Measurements from ENCODE around the gene GPAT3. TPM values are rescaled to one million over a fixed set of nuclear protein-coding genes. Genes with fewer than 3 reads are reported as not detected.

GPAT3 gene
- total and polyA plus RNA-seq, 3 donors from 2014 or later: 5.7 to 16.2 (median 6.4) TPM

DNA sequence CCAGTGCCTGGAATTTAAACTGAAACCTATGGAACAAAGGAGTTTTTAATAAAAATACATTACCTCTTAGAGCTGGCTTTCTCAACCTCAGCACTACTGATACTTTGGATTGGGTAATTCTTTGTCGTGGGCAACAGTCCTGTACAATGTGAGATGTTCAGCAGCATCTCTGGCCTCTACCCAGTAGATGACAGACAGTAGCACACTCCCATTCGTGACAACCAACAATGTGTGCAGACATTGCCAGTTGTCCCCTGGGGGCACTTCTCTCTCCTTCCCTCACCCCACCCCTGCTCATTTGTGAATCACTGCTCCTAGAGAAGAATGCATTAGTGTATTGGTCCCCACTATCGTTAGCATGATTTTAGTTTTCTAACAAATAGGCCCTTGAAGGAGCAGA, 16.2 kb downstream of the GPAT3 start:
- no peaks in the 10 kb centered on the region for H3K27me3 ChIP-seq
- H3K4me3 ChIP-seq: no peak overlapping the region
- 71 to 81% methylated on average over 3 of the region's 3 CpGs for WGBS, 2 donors
- no peak overlapping the region for H3K27ac ChIP-seq
- no peaks in the 10 kb centered on the region for H3K4me1 ChIP-seq
- intact Hi-C loops (cut with DNase I; ENCODE audit: low total_unique reads): no loop called here
- H3K36me3 ChIP-seq (ENCODE audit: low read depth, missing control alignments): no peaks in the 10 kb centered on the region
- TF ChIP-seq, protein P1, sequence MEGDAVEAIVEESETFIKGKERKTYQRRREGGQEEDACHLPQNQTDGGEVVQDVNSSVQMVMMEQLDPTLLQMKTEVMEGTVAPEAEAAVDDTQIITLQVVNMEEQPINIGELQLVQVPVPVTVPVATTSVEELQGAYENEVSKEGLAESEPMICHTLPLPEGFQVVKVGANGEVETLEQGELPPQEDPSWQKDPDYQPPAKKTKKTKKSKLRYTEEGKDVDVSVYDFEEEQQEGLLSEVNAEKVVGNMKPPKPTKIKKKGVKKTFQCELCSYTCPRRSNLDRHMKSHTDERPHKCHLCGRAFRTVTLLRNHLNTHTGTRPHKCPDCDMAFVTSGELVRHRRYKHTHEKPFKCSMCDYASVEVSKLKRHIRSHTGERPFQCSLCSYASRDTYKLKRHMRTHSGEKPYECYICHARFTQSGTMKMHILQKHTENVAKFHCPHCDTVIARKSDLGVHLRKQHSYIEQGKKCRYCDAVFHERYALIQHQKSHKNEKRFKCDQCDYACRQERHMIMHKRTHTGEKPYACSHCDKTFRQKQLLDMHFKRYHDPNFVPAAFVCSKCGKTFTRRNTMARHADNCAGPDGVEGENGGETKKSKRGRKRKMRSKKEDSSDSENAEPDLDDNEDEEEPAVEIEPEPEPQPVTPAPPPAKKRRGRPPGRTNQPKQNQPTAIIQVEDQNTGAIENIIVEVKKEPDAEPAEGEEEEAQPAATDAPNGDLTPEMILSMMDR (IDR thresholded peaks at IDR 0.05): no peak
- TF ChIP-seq POLR2A (IDR thresholded peaks at IDR 0.05): no peak
- no peaks in the 10 kb centered on the region for H3K9me3 ChIP-seq
- DNase-seq: no peak

DNA sequence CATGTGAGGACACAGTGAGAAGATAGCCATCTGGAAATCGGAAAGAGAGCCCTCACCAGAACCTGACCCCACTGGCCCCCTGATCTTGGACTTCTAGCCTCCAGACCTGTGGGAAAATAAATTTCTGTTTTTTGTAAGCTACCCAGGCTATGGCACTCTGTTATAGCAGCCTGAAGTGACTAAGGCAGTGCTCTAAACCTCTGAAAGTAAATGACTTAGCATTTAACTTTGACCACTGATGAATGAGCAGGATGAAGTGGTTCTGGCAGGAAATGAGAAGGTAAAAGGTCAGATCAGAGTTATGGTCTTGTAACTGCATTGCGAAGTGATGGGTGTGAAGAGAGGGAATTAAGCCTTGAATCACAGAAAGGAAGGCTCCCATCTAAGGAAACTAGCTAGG, 17.0 kb downstream of the GPAT3 start:
- no peak for TF ChIP-seq POLR2A (IDR thresholded peaks at IDR 0.05)
- TF ChIP-seq, protein P1 (IDR thresholded peaks at IDR 0.05): no peak
- H3K27me3 ChIP-seq: no peaks in the 10 kb centered on the region
- no peaks in the 10 kb centered on the region for H3K4me1 ChIP-seq
- H3K36me3 ChIP-seq (ENCODE audit: low read depth, missing control alignments): no peaks in the 10 kb centered on the region
- intact Hi-C loops (cut with DNase I; ENCODE audit: low total_unique reads): no loop called here
- WGBS, 2 donors: 56 to 64% methylated on average over 2 of the region's 2 CpGs
- H3K9me3 ChIP-seq: no peaks in the 10 kb centered on the region
- H3K27ac ChIP-seq: no peak overlapping the region
- no peak overlapping the region for H3K4me3 ChIP-seq
- DNase-seq: no peak

DNA sequence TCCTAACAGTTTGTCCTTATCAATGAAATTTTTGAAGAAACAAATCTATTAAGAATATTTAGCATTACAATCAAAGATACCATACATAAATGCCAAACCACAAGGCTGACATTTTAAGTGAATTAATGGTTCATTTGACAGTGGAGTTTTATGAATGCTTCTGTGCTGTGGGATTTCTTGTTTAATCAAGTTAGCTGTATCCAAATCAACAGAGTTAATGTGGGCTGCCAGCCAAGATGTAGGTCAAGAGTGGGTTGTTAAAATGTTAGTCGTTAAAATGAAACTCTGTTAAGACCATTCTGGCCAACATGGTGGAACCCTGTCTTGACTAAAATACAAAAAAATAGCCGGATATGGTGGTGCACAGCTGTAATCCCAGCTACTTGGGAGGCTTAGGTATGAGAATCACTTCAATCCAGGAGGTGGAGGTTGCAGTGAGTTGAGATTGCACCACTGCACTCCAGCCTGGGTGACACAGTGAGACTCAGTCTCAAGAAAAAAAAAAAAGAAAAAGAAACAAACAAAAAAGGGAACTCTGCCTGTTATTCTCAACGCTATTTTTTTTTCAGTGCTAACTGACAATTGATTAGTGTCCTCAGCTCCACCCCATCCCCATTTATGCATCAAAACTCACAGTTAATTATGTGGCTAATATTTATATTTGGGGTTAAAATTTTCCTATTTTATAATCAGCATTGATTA, 20.2 kb downstream of the GPAT3 start:
- TF ChIP-seq, protein P1 (IDR thresholded peaks at IDR 0.05): no peak
- TF ChIP-seq POLR2A (IDR thresholded peaks at IDR 0.05): no peak
- Histone ChIP-seq H3K9me3 (no peaks in the 10 kb centered on the region), H3K27ac (no peak overlapping the region), H3K4me3 (no peak overlapping the region), H3K36me3 (ENCODE audit: low read depth, missing control alignments) (no peaks in the 10 kb centered on the region), H3K4me1 (no peaks in the 10 kb centered on the region), H3K27me3 (no peaks in the 10 kb centered on the region)
- 61 to 68% methylated on average over 3 of the region's 3 CpGs for WGBS, 2 donors
- DNase-seq: no peak
- intact Hi-C loops (cut with DNase I; ENCODE audit: low total_unique reads): no loop called here

DNA sequence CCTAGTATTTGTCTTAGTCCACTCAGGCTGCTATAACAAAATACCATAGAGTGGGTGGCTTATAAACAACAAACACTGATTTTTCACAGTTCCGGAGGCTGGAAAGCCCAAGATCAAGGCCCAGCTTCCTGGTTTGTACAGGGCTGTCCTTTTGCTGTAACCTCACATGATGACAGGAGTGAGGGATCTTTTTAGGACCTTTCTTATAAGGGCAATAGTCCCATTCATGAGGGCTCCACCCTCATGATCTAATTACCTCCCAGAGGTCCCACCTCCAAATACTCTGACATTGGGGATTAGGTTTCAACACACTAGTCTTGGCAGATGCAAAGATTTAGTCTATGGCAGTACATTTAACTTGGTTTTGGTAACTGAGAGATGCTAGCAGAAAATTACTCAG, 20.9 kb downstream of the GPAT3 start:
- intact Hi-C loops (cut with DNase I; ENCODE audit: low total_unique reads): no loop called here
- no peak for DNase-seq
- Histone ChIP-seq H3K27me3 (no peaks in the 10 kb centered on the region), H3K9me3 (no peaks in the 10 kb centered on the region), H3K36me3 (ENCODE audit: low read depth, missing control alignments) (no peaks in the 10 kb centered on the region), H3K27ac (no peak overlapping the region), H3K4me3 (no peak overlapping the region), H3K4me1 (no peaks in the 10 kb centered on the region)
- 83 to 88% methylated on average over 1 of the region's 1 CpG for WGBS, 2 donors
- TF ChIP-seq POLR2A (IDR thresholded peaks at IDR 0.05): no peak
- TF ChIP-seq, protein P1 (IDR thresholded peaks at IDR 0.05): no peak

DNA sequence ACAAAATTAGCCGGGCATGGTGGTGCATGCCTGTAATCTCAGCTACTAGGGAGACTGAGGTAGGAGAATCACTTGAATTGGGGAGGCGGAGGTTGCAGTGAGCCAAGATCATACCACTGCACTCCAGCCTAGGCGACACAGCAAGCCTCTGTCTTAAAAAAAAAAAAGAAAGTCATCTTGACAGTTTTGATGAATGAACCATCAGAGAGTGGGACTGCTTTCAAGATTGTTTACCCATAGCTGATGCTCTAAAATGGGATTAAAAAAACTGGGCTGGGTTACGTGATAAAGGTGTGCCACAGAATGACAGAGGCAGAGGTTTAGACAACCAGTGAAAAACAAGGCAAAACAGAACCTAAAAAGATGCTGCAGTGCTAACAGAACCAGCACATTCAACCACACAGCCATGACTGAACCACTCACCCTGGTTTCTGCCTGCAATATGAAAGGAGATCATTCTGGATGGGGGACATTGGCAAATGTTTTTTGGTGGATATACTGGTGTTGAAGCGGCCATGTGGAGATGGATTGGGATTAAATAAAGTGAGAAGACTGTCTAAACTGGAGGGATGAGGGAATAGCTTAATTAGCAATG, 22.2 kb downstream of the GPAT3 start:
- no peak overlapping the region for H3K4me3 ChIP-seq
- no peaks in the 10 kb centered on the region for H3K4me1 ChIP-seq
- WGBS, 2 donors: 92 to 96% methylated on average over 5 of the region's 5 CpGs
- H3K36me3 ChIP-seq (ENCODE audit: low read depth, missing control alignments): no peaks in the 10 kb centered on the region
- H3K27me3 ChIP-seq: no peaks in the 10 kb centered on the region
- H3K27ac ChIP-seq: no peak overlapping the region
- H3K9me3 ChIP-seq: no peaks in the 10 kb centered on the region
- intact Hi-C loops (cut with DNase I; ENCODE audit: low total_unique reads): no loop called here
- no peak for DNase-seq
- no peak for TF ChIP-seq POLR2A (IDR thresholded peaks at IDR 0.05)
- TF ChIP-seq, protein P1 (IDR thresholded peaks at IDR 0.05): no peak

All from testis (tissue), 3 donors.